Osteocyte (in vitro differentiated cells): ENCODE data around the gene PTPRN2. TPM values are rescaled to one million over a fixed set of nuclear protein-coding genes. Genes with fewer than 3 reads are reported as not detected.

Experiments used
- DNase-seq: peaks from one replicate; pipeline ENCODE4 v3.0.0; 2021; ENCODE audit warnings: mixed read lengths; ENCODE audit not compliant: unreplicated experiment; ENCODE audit errors: extremely low spot score
- H3K27ac Mint-ChIP-seq: one replicate; pipeline ENCODE4 v1.8.0; 2021; ENCODE audit warnings: mild to moderate bottlenecking, mixed read lengths; ENCODE audit not compliant: unreplicated experiment
- H3K27me3 Mint-ChIP-seq: one replicate; pipeline ENCODE4 v1.8.0; 2021; ENCODE audit warnings: mixed read lengths; ENCODE audit not compliant: unreplicated experiment
- H3K36me3 Mint-ChIP-seq: one replicate; pipeline ENCODE4 v1.8.0; 2021; ENCODE audit warnings: mixed read lengths; ENCODE audit not compliant: unreplicated experiment
- H3K4me1 Mint-ChIP-seq: one replicate; pipeline ENCODE4 v1.8.0; 2021; ENCODE audit warnings: mixed read lengths; ENCODE audit not compliant: unreplicated experiment
- H3K4me3 Mint-ChIP-seq: one replicate; pipeline ENCODE4 v1.8.0; 2021; ENCODE audit warnings: mild to moderate bottlenecking, moderate library complexity, mixed read lengths; ENCODE audit not compliant: unreplicated experiment
- H3K9me3 Mint-ChIP-seq: one replicate; pipeline ENCODE4 v1.8.0; 2021; ENCODE audit warnings: mixed read lengths; ENCODE audit not compliant: unreplicated experiment
- total RNA-seq: library from RNA; stranded (reverse); gene quantifications from 2 replicates; pipeline ENCODE4 v1.2.1, GENCODE V29; 2021
- TF ChIP-seq, protein P1 (sequence below): fragments of 200-600 bp; sonication (generic); IDR thresholded peaks from 2 replicates; pipeline ENCODE4 v1.5.0; 2021; ENCODE audit warnings: antibody characterized with exemption, mild to moderate bottlenecking, moderate library complexity

Gene PTPRN2
- total RNA-seq, 1 donor from 2014 or later, result 0.59 TPM

DNA sequence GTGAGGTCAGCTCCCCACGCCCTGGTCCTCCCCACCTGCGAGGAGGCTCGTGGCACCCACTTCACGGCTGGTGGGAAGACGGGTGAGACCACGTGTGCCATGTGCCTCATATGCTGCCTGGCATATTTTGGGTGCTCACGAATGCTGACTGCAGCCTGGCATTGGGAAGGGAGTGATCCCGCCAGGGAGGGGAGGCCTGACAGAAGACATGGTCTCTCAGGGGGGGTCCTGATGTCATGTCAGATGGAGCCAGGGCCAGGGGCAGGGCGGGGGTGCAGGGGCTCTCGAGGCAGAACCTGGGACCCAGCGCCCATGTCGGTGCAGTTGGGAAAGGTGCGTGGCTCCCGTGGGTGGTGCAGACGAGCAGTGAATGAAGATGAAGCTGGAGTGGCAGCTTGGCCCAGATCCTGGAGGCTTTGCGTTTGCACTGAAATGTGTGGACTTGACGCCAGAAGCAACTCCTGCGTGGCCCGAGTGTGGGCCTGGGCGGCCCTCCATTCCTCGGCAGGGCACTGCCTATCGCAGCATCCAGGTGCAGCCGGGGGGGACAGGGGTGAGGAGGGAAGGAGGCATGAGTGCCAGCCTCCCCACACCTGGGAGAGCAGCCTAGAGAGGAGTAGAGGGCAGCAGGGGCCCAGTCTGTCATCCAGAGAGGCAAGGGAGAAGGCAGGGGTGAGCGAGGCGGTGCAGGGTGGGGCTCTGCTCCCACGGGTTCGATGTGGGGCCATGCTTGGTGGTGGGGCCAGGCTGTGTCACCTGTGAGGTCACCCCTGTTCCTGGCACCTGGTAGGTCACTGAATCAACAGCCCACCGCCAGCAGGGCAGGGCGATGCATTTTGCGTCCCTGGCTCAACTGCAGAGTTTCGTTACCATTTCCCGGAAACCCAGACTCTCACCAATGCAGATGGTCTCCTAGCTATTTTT is 865.2 kb downstream of the PTPRN2 start:
- Mint-ChIP-seq H3K27ac (no peak overlapping the region), H3K27me3 (no peaks in the 10 kb centered on the region), H3K4me3 (no peak overlapping the region), H3K36me3 (no peaks in the 10 kb centered on the region), H3K9me3 (no peaks in the 10 kb centered on the region), H3K4me1 (no peaks in the 10 kb centered on the region)
- TF ChIP-seq, protein P1, sequence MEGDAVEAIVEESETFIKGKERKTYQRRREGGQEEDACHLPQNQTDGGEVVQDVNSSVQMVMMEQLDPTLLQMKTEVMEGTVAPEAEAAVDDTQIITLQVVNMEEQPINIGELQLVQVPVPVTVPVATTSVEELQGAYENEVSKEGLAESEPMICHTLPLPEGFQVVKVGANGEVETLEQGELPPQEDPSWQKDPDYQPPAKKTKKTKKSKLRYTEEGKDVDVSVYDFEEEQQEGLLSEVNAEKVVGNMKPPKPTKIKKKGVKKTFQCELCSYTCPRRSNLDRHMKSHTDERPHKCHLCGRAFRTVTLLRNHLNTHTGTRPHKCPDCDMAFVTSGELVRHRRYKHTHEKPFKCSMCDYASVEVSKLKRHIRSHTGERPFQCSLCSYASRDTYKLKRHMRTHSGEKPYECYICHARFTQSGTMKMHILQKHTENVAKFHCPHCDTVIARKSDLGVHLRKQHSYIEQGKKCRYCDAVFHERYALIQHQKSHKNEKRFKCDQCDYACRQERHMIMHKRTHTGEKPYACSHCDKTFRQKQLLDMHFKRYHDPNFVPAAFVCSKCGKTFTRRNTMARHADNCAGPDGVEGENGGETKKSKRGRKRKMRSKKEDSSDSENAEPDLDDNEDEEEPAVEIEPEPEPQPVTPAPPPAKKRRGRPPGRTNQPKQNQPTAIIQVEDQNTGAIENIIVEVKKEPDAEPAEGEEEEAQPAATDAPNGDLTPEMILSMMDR, result no peak
- no peak for DNase-seq

DNA sequence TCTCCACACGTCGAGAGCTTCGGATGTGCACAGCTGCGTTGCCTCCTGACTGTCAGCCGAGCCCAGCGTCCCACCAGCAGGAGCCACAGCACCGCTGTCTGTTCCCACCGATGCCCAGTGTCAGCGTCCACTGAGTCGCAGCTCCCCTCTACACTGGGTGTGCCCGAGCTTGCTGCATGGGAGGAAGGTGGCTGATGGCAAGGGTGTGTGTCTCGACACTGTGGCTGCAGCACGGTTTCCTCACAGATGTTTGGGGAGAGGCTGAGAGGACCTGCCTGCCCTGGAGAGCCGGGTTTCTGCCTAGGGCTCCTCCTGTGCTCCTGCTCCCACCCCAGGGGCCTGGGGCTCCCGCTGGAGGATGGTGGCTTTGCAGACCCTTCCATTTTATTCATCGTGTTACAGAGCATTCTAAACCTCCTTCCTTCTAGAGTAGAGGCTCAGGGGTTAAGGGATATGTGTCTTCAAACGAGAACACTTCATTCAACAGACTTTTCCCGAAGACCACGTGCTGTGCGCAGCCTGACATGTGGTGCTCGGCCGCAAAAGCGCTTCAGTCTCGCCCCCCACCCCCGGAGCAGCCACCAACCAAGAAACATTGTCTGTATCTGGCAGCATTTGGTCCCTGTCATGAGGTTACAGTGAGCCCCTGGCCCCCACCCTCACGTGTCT is 866.0 kb downstream of the PTPRN2 start:
- Mint-ChIP-seq H3K4me1 (no peaks in the 10 kb centered on the region), H3K9me3 (no peaks in the 10 kb centered on the region), H3K4me3 (no peak overlapping the region), H3K27me3 (no peaks in the 10 kb centered on the region), H3K36me3 (no peaks in the 10 kb centered on the region), H3K27ac (no peak overlapping the region)
- TF ChIP-seq, protein P1, result no peak
- no peak for DNase-seq

DNA sequence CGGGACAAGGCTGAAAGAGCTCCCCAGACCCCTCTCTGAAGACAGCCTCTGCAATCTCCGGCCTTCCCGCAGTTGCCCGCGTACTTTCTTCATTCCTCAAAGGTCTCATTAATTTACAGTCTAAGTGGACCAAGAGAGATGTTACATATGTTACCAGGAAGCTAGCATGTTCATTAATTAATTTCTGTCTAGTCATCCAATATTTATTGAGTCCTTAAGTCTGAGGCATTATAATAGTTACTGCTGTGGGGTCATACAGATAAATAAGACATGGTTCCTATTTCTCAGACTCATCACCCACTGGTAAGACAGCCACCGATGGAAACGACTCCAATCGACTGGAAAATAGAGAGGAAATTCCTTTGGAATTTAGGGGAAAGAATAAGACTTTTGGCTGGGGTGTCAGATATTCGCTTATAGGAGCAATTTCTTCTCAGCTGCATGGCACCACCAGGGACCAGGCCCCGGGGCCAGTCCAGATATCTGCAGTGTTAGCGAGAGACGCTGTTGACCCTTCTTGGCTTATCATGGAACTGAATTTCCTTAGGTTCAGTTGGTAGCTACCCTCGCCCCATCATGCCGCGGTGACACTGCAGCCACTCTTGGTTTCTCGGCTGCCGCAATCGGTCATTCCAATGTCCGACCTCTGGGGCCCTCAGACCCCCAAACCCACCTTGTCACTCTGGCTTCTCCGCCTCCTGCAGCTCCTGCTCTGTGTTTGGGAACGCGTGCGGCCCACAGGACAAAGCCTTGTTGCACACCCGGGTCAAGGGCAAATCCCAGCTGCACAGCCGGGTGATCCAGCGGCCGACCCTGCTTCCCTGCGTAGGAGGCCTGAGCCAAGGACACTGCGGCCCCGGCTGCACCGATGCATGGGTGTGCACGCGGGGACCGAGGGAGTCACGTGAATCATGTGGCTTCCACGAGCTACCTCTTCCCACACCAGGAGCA is 867.6 kb downstream of the PTPRN2 start:
- TF ChIP-seq, protein P1, result no peak
- no peaks in the 10 kb centered on the region for H3K27me3 Mint-ChIP-seq
- H3K9me3 Mint-ChIP-seq, result no peaks in the 10 kb centered on the region
- H3K4me1 Mint-ChIP-seq, result no peaks in the 10 kb centered on the region
- no peak for DNase-seq
- no peak overlapping the region for H3K4me3 Mint-ChIP-seq
- H3K36me3 Mint-ChIP-seq, result no peaks in the 10 kb centered on the region
- H3K27ac Mint-ChIP-seq, result no peak overlapping the region

DNA sequence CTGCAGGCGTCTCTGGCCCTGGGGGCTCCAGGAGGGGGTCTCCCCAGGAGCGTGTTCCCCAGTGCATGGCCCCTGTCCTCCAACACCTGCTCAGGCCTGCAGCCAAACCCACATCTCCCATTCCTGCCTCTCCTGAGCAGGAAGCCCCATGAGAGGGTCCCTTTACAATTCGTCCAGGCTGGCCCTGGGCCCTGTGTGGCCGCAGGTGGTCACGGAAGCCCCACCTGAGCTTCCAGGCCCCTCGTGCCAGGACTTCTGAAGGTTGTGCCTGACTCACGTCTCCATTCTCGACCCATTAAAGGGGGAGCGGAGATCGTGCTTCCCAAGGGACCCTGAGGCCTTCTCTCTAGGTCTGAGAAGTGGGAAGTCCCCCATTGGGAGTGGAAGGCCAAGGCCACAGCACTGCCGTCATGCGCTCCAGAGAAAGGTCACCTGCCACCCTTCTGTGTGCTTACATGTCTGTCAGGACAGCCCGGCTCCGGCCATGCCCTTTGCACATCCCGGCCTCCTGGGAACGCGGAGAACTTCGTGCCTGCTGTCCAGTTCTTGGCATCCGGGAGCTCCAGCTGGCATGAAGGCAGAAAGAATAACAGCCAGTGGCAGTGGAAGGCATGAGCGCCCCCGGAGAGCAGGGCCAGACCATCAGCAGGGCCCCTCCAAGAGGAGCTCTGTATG is 868.5 kb downstream of the PTPRN2 start:
- no peaks in the 10 kb centered on the region for H3K4me1 Mint-ChIP-seq
- H3K4me3 Mint-ChIP-seq, result no peak overlapping the region
- no peak for DNase-seq
- no peaks in the 10 kb centered on the region for H3K9me3 Mint-ChIP-seq
- no peak overlapping the region for H3K27ac Mint-ChIP-seq
- H3K36me3 Mint-ChIP-seq, result no peaks in the 10 kb centered on the region
- TF ChIP-seq, protein P1, result no peak
- H3K27me3 Mint-ChIP-seq, result no peaks in the 10 kb centered on the region
